ENCODE results near the gene GCSAM.

GCSAM gene

GRCh38 chr3:112167758-112168157 lies 34.7 kb upstream of the GCSAM start:
- no peak overlapping the region for H3K27ac ChIP-seq

GRCh38 chr3:112149136-112149535 lies 16.1 kb upstream of the GCSAM start:
- H3K27me3 ChIP-seq (ENCODE audit: insufficient read depth, low read depth, severe bottlenecking) = no peaks in the 10 kb centered on the region
- no peak overlapping the region for H3K4me3 ChIP-seq (ENCODE audit: low read depth, low read length)
- H3K36me3 ChIP-seq = no peaks in the 10 kb centered on the region
- TF ChIP-seq, protein P1, sequence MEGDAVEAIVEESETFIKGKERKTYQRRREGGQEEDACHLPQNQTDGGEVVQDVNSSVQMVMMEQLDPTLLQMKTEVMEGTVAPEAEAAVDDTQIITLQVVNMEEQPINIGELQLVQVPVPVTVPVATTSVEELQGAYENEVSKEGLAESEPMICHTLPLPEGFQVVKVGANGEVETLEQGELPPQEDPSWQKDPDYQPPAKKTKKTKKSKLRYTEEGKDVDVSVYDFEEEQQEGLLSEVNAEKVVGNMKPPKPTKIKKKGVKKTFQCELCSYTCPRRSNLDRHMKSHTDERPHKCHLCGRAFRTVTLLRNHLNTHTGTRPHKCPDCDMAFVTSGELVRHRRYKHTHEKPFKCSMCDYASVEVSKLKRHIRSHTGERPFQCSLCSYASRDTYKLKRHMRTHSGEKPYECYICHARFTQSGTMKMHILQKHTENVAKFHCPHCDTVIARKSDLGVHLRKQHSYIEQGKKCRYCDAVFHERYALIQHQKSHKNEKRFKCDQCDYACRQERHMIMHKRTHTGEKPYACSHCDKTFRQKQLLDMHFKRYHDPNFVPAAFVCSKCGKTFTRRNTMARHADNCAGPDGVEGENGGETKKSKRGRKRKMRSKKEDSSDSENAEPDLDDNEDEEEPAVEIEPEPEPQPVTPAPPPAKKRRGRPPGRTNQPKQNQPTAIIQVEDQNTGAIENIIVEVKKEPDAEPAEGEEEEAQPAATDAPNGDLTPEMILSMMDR (IDR thresholded peaks at IDR 0.05; ENCODE audit: low read depth, low read length) = no peak
- H3K9me3 ChIP-seq (ENCODE audit: severe bottlenecking) = peaks cover 6% of the 10 kb centered on the region
- no peak overlapping the region for H3K27ac ChIP-seq
- no peak for DNase-seq

More at GRCh38 chr3:112167758-112168157, 34.7 kb upstream of the GCSAM start:
- TF ChIP-seq, protein P1 (IDR thresholded peaks at IDR 0.05; ENCODE audit: low read depth, low read length) = no peak
- H3K9me3 ChIP-seq (ENCODE audit: severe bottlenecking) = no peaks in the 10 kb centered on the region
- H3K27me3 ChIP-seq (ENCODE audit: insufficient read depth, low read depth, severe bottlenecking) = no peaks in the 10 kb centered on the region
- H3K4me3 ChIP-seq (ENCODE audit: low read depth, low read length) = no peak overlapping the region
- H3K36me3 ChIP-seq = no peaks in the 10 kb centered on the region
- DNase-seq = no peak

GRCh38 chr3:112143689-112144088 lies 10.6 kb upstream of the GCSAM start:
- H3K4me3 ChIP-seq (ENCODE audit: low read depth, low read length) = no peak overlapping the region
- TF ChIP-seq, protein P1 (IDR thresholded peaks at IDR 0.05; ENCODE audit: low read depth, low read length) = no peak
- no peaks in the 10 kb centered on the region for H3K36me3 ChIP-seq
- no peaks in the 10 kb centered on the region for H3K27me3 ChIP-seq (ENCODE audit: insufficient read depth, low read depth, severe bottlenecking)
- H3K27ac ChIP-seq = no peak overlapping the region
- DNase-seq = no peak
- peaks cover 2% of the 10 kb centered on the region for H3K9me3 ChIP-seq (ENCODE audit: severe bottlenecking)

DNA sequence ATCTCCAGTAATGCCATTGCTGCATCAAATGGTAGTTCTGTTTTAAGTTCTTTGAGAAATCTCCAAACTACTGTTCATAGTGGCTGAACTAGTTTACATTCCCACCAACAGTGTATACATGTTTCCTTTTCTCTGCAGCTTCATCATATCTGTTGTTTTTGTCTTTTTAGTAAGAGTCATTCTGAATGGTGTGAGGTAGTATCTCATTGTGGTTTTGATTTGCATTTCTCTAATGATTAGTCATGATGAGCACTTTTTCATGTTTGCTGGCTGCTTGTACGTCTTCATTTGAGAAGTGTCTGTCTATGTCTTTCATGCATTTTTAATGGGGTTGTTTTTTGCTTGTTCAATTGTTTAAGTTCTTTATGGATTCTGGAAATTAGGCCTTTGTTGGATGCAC lies 10.2 kb upstream of the GCSAM start:
- DNase-seq = no peak
- TF ChIP-seq, protein P1 (IDR thresholded peaks at IDR 0.05; ENCODE audit: low read depth, low read length) = no peak
- no peak overlapping the region for H3K27ac ChIP-seq
- H3K9me3 ChIP-seq (ENCODE audit: severe bottlenecking) = peaks cover 2% of the 10 kb centered on the region
- no peaks in the 10 kb centered on the region for H3K36me3 ChIP-seq
- no peaks in the 10 kb centered on the region for H3K27me3 ChIP-seq (ENCODE audit: insufficient read depth, low read depth, severe bottlenecking)
- H3K4me3 ChIP-seq (ENCODE audit: low read depth, low read length) = no peak overlapping the region

- no peaks in the 10 kb centered on the region for H3K36me3 ChIP-seq
- TF ChIP-seq, protein P1 (IDR thresholded peaks at IDR 0.05; ENCODE audit: low read depth, low read length) = no peak
These were observed 8.2 kb upstream of the GCSAM start for GRCh38 chr3:112141293-112141692.

GRCh38 chr3:112140584-112140983 lies 7.5 kb upstream of the GCSAM start:
- H3K27me3 ChIP-seq (ENCODE audit: insufficient read depth, low read depth, severe bottlenecking) = no peaks in the 10 kb centered on the region
- no peak overlapping the region for H3K27ac ChIP-seq
- H3K4me3 ChIP-seq (ENCODE audit: low read depth, low read length) = no peak overlapping the region
- TF ChIP-seq, protein P1 (IDR thresholded peaks at IDR 0.05; ENCODE audit: low read depth, low read length) = no peak
- DNase-seq = no peak
- H3K9me3 ChIP-seq (ENCODE audit: severe bottlenecking) = peaks cover 2% of the 10 kb centered on the region
- H3K36me3 ChIP-seq = no peaks in the 10 kb centered on the region

More at GRCh38 chr3:112141293-112141692, 8.2 kb upstream of the GCSAM start:
- Histone ChIP-seq H3K9me3 (ENCODE audit: severe bottlenecking) (peaks cover 2% of the 10 kb centered on the region), H3K27me3 (ENCODE audit: insufficient read depth, low read depth, severe bottlenecking) (no peaks in the 10 kb centered on the region), H3K4me3 (ENCODE audit: low read depth, low read length) (no peak overlapping the region), H3K27ac (no peak overlapping the region)
- DNase-seq = no peak
